ENCODE results near the gene CSHL1.

Gene CSHL1

GRCh38 chr17:63911041-63911635 is at the start of gene CSHL1:
Gene CSHL1, minus strand, starts transcription at chr17:63911258. Its CDS starts 62 bp downstream, at chr17:63911196.
- Histone ChIP-seq H3K9me3 (ENCODE audit: low read depth, low read length) (no peaks in the 10 kb centered on the region), H3K36me3 (ENCODE audit: insufficient read depth, low read length) (no peaks in the 10 kb centered on the region), H3K27ac (no peak within 1 kb of the TSS), H3K4me3 (no peak within 1 kb of the TSS), H3K9ac (ENCODE audit: insufficient read length) (no peak within 1 kb of the TSS)
- TF ChIP-seq FOXP2 (optimal IDR thresholded peaks at IDR 0.05; ENCODE audit: control extremely low read depth, extremely low read length, insufficient read depth) (no peak), EZH2 (IDR thresholded peaks at IDR 0.05) (no peak), POLR2AphosphoS5 (IDR thresholded peaks at IDR 0.05; ENCODE audit: borderline replicate concordance, low read depth, low read length) (no peak)
- no peak for DNase-seq (ENCODE audit: low read depth, low spot score)

- Histone ChIP-seq H3K9ac (ENCODE audit: insufficient read length) (no peak overlapping the region), H3K27ac (no peak overlapping the region), H3K36me3 (ENCODE audit: insufficient read depth, low read length) (no peaks in the 10 kb centered on the region), H3K9me3 (ENCODE audit: low read depth, low read length) (no peaks in the 10 kb centered on the region), H3K4me3 (no peak overlapping the region)
- no peak for TF ChIP-seq POLR2AphosphoS5 (IDR thresholded peaks at IDR 0.05; ENCODE audit: borderline replicate concordance, low read depth, low read length)
- TF ChIP-seq FOXP2 (optimal IDR thresholded peaks at IDR 0.05; ENCODE audit: control extremely low read depth, extremely low read length, insufficient read depth), result no peak
- TF ChIP-seq EZH2 (IDR thresholded peaks at IDR 0.05), result no peak
- no peak for DNase-seq (ENCODE audit: low read depth, low spot score)
Observed at GRCh38 chr17:63960430-63960829, 49.4 kb upstream of the CSHL1 start.

- no peak overlapping the region for H3K4me3 ChIP-seq
- no peak overlapping the region for H3K27ac ChIP-seq
- DNase-seq (ENCODE audit: low read depth, low spot score), result no peak
- no peaks in the 10 kb centered on the region for H3K36me3 ChIP-seq (ENCODE audit: insufficient read depth, low read length)
- no peak for TF ChIP-seq EZH2 (IDR thresholded peaks at IDR 0.05)
- TF ChIP-seq POLR2AphosphoS5 (IDR thresholded peaks at IDR 0.05; ENCODE audit: borderline replicate concordance, low read depth, low read length), result no peak
- TF ChIP-seq FOXP2 (optimal IDR thresholded peaks at IDR 0.05; ENCODE audit: control extremely low read depth, extremely low read length, insufficient read depth), result no peak
- H3K9ac ChIP-seq (ENCODE audit: insufficient read length), result no peak overlapping the region
- H3K9me3 ChIP-seq (ENCODE audit: low read depth, low read length), result no peaks in the 10 kb centered on the region
Observed at GRCh38 chr17:63960006-63960405, 48.9 kb upstream of the CSHL1 start.

GRCh38 chr17:63956296-63956920 is 45.4 kb upstream of the CSHL1 start:
- TF ChIP-seq POLR2AphosphoS5 (IDR thresholded peaks at IDR 0.05; ENCODE audit: borderline replicate concordance, low read depth, low read length) (no peak), FOXP2 (optimal IDR thresholded peaks at IDR 0.05; ENCODE audit: control extremely low read depth, extremely low read length, insufficient read depth) (no peak), EZH2 (IDR thresholded peaks at IDR 0.05) (no peak)
- DNase-seq (ENCODE audit: low read depth, low spot score), result no peak
- Histone ChIP-seq H3K9ac (ENCODE audit: insufficient read length) (no peak overlapping the region), H3K4me3 (no peak overlapping the region), H3K9me3 (ENCODE audit: low read depth, low read length) (no peaks in the 10 kb centered on the region), H3K36me3 (ENCODE audit: insufficient read depth, low read length) (no peaks in the 10 kb centered on the region), H3K27ac (no peak overlapping the region)

GRCh38 chr17:63955791-63956190 is 44.7 kb upstream of the CSHL1 start:
- no peaks in the 10 kb centered on the region for H3K36me3 ChIP-seq (ENCODE audit: insufficient read depth, low read length)
- no peak overlapping the region for H3K9ac ChIP-seq (ENCODE audit: insufficient read length)
- H3K9me3 ChIP-seq (ENCODE audit: low read depth, low read length), result no peaks in the 10 kb centered on the region
- no peak for DNase-seq (ENCODE audit: low read depth, low spot score)
- H3K4me3 ChIP-seq, result no peak overlapping the region
- no peak for TF ChIP-seq POLR2AphosphoS5 (IDR thresholded peaks at IDR 0.05; ENCODE audit: borderline replicate concordance, low read depth, low read length)
- no peak for TF ChIP-seq EZH2 (IDR thresholded peaks at IDR 0.05)
- TF ChIP-seq FOXP2 (optimal IDR thresholded peaks at IDR 0.05; ENCODE audit: control extremely low read depth, extremely low read length, insufficient read depth), result no peak
- no peak overlapping the region for H3K27ac ChIP-seq

- no peak overlapping the region for H3K27ac ChIP-seq
Observed at GRCh38 chr17:63955232-63955631, 44.2 kb upstream of the CSHL1 start.

GRCh38 chr17:63954402-63955063 is 43.5 kb upstream of the CSHL1 start:
- H3K27ac ChIP-seq, result no peak overlapping the region
- no peak overlapping the region for H3K4me3 ChIP-seq
- H3K9me3 ChIP-seq (ENCODE audit: low read depth, low read length), result no peaks in the 10 kb centered on the region
- TF ChIP-seq EZH2 (IDR thresholded peaks at IDR 0.05) (no peak), FOXP2 (optimal IDR thresholded peaks at IDR 0.05; ENCODE audit: control extremely low read depth, extremely low read length, insufficient read depth) (no peak), POLR2AphosphoS5 (IDR thresholded peaks at IDR 0.05; ENCODE audit: borderline replicate concordance, low read depth, low read length) (no peak)
- H3K36me3 ChIP-seq (ENCODE audit: insufficient read depth, low read length), result no peaks in the 10 kb centered on the region
- DNase-seq (ENCODE audit: low read depth, low spot score), result no peak
- no peak overlapping the region for H3K9ac ChIP-seq (ENCODE audit: insufficient read length)

More at GRCh38 chr17:63955232-63955631, 44.2 kb upstream of the CSHL1 start:
- DNase-seq (ENCODE audit: low read depth, low spot score), result no peak
- no peaks in the 10 kb centered on the region for H3K36me3 ChIP-seq (ENCODE audit: insufficient read depth, low read length)
- H3K9ac ChIP-seq (ENCODE audit: insufficient read length), result no peak overlapping the region
- TF ChIP-seq EZH2 (IDR thresholded peaks at IDR 0.05), result no peak
- TF ChIP-seq POLR2AphosphoS5 (IDR thresholded peaks at IDR 0.05; ENCODE audit: borderline replicate concordance, low read depth, low read length), result no peak
- no peak for TF ChIP-seq FOXP2 (optimal IDR thresholded peaks at IDR 0.05; ENCODE audit: control extremely low read depth, extremely low read length, insufficient read depth)
- no peak overlapping the region for H3K4me3 ChIP-seq
- no peaks in the 10 kb centered on the region for H3K9me3 ChIP-seq (ENCODE audit: low read depth, low read length)

Data from SK-N-MC (cell line).